GM10266 (cell line): ENCODE measurements around the gene STARD6.

Experiments used
- DNase-seq: peaks from one replicate; pipeline ENCODE4 v3.0.0; 2012; ENCODE audit errors: extremely low spot score
- TF ChIP-seq, protein P1 (sequence below): IDR thresholded peaks from 2 replicates; pipeline ENCODE4 v1.5.1; 2012; ENCODE audit warnings: mild to moderate bottlenecking, low read depth; ENCODE audit not compliant: control insufficient read depth, insufficient read depth; ENCODE audit errors: missing control alignments

The STARD6 gene

DNA sequence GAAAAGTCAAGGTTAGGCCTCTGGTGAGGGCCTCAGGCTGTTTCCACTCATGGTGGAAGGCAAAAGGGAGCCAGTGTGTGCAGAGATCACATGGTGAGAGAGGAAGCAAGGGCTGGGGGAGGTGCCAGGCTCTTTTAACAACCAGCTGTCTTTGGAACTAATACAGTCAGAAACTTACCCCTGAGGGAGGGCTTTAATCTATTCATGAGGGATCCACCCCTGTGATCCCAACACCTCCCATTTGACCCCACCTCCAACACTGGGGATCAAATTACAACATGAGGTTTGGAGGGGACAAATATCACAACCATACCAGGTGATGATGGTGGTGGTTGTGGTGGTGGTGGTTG lies 77.5 kb downstream of the STARD6 start:
- DNase-seq: no peak
- TF ChIP-seq, protein P1, sequence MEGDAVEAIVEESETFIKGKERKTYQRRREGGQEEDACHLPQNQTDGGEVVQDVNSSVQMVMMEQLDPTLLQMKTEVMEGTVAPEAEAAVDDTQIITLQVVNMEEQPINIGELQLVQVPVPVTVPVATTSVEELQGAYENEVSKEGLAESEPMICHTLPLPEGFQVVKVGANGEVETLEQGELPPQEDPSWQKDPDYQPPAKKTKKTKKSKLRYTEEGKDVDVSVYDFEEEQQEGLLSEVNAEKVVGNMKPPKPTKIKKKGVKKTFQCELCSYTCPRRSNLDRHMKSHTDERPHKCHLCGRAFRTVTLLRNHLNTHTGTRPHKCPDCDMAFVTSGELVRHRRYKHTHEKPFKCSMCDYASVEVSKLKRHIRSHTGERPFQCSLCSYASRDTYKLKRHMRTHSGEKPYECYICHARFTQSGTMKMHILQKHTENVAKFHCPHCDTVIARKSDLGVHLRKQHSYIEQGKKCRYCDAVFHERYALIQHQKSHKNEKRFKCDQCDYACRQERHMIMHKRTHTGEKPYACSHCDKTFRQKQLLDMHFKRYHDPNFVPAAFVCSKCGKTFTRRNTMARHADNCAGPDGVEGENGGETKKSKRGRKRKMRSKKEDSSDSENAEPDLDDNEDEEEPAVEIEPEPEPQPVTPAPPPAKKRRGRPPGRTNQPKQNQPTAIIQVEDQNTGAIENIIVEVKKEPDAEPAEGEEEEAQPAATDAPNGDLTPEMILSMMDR: no peak

DNA sequence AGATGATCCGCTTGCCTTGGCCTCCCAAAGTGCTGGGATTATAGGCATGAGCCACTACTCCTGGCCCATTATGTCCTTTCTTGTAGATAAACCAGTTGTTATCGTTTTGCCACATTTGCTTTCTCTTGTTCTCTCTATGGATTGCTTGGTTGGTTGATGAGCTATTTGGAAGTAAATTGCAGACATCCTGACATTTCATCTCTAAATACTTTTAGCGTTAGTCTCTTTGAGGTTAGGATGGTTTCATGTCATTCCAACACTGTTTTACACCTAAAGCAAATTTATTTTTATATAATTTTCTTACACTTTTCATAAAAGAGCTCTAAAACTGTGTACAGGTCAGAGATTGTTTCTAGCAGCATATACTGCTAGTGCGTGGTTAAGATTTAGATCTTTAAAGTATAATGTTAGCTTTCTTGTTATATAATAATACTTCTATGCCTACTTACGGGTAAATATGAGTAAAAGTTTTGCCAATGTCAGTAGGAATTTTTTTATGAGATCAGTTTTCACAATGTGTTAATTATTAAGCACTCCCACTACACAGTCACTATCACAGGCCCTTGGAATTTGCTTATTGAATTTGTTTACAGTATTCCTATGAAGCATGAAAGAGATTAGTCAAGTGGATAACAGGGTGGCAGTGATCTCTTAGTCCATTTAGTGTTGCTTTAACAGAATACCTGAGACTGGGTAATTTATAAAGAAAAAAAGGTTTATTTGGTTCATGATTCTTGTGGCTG lies 78.0 kb downstream of the STARD6 start:
- DNase-seq: no peak
- TF ChIP-seq, protein P1: no peak

DNA sequence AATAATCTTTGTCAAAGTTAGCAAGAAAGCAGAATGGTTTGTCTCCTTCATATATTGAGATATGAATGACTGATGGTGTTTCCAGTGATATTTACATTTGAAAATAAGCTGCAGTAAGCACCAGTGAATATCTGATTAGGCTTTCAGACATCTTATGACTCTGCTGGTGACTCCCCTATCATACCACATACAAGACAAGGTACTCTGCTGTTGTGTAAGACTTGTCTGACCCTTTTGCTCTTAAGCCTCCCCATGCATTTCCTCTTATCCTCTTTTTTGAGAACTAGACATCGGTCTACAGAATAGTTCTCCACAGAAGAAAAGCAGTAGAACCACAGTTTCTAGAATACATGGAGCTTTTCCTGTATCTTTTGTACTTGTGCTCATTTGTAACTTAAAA lies 79.0 kb downstream of the STARD6 start:
- TF ChIP-seq, protein P1: no peak
- DNase-seq: no peak

DNA sequence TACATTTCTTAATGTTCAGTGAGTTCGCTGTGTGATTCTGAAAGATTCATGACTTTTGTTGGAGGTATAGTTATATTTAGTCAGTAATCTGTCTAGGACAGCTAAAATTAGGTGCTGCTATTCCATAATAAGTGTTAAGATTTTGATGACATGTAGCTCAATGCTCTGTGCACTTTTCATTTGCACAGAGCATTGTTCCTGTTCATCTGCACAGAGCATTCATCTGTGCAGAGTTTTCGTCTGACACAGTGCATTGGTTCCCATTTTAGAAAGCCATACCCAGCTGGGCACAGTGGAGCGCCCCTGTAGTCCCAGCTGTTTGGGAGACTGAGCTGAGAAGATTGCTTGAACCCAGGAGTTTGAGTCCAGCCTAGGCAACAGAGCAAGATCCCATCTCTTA lies 79.8 kb downstream of the STARD6 start:
- DNase-seq: no peak
- TF ChIP-seq, protein P1: no peak
